H9 (cell line): ENCODE results near the gene FAM98C. TPM values are rescaled to one million over a fixed set of nuclear protein-coding genes. Genes with fewer than 3 reads are reported as not detected.

Experiments used
- DNase-seq: peaks from one replicate; pipeline ENCODE4 v3.0.0-alpha.2; 2017
- H2AFZ ChIP-seq: one replicate; pipeline ENCODE4 v1.6.1; 2013; ENCODE audit warnings: mild to moderate bottlenecking, low read length, control low read depth, moderate library complexity
- H2AK5ac ChIP-seq: 2 replicates; pipeline ENCODE4 v1.6.1; 2013; ENCODE audit warnings: low read length, control low read depth, mixed read lengths; ENCODE audit not compliant: insufficient read length
- H2BK120ac ChIP-seq: one replicate; pipeline ENCODE4 v1.6.1; 2013; ENCODE audit warnings: low read depth, mild to moderate bottlenecking, low read length, control low read depth, inconsistent platforms; ENCODE audit not compliant: poor library complexity, severe bottlenecking
- H2BK12ac ChIP-seq: 2 replicates; pipeline ENCODE4 v1.6.1; 2013; ENCODE audit warnings: low read length, control low read depth, mixed read lengths, low read depth; ENCODE audit not compliant: insufficient read length
- H2BK15ac ChIP-seq: 2 replicates; pipeline ENCODE4 v1.6.1; 2013; ENCODE audit warnings: low read depth, low read length, control low read depth
- H2BK20ac ChIP-seq: one replicate; pipeline ENCODE4 v1.6.1; 2013; ENCODE audit warnings: low read depth, mild to moderate bottlenecking, low read length, control low read depth, inconsistent platforms; ENCODE audit not compliant: poor library complexity, severe bottlenecking
- H2BK5ac ChIP-seq: 2 replicates; pipeline ENCODE4 v1.6.1; 2013; ENCODE audit warnings: low read length, control low read depth, mixed read lengths; ENCODE audit not compliant: insufficient read length
- H3K14ac ChIP-seq: 2 replicates; pipeline ENCODE4 v1.6.1; 2013; ENCODE audit warnings: low read length, control low read depth; ENCODE audit not compliant: insufficient read depth
- H3K18ac ChIP-seq: 2 replicates; pipeline ENCODE4 v1.6.1; 2013; ENCODE audit warnings: low read depth, mild to moderate bottlenecking, mixed read lengths, low read length, control low read depth; ENCODE audit not compliant: insufficient read length
- H3K23ac ChIP-seq: 2 replicates; pipeline ENCODE4 v1.6.1; 2013; ENCODE audit warnings: low read length, control low read depth, mixed read lengths, low read depth; ENCODE audit not compliant: insufficient read length
- H3K23me2 ChIP-seq: 2 replicates; pipeline ENCODE4 v1.6.1; 2013; ENCODE audit warnings: low read depth, mild to moderate bottlenecking, mixed read lengths, low read length, control low read depth; ENCODE audit not compliant: insufficient read length, poor library complexity, severe bottlenecking
- H3K27ac ChIP-seq: 2 replicates; pipeline ENCODE4 v1.5.1; 2013; ENCODE audit warnings: low read length, control low read depth, mixed read lengths, low read depth; ENCODE audit not compliant: insufficient read length
- H3K27me3 ChIP-seq: 2 replicates; pipeline ENCODE4 v1.6.1; 2013; ENCODE audit warnings: low read length, control low read depth, inconsistent platforms; ENCODE audit not compliant: insufficient read depth
- H3K4ac ChIP-seq: 2 replicates; pipeline ENCODE4 v1.6.1; 2013; ENCODE audit warnings: low read depth, mild to moderate bottlenecking, control low read depth, inconsistent platforms, low read length, moderate library complexity
- H3K4me1 ChIP-seq: 2 replicates; pipeline ENCODE4 v1.6.1; 2013; ENCODE audit warnings: low read length, control low read depth, inconsistent platforms; ENCODE audit not compliant: insufficient read depth
- H3K4me2 ChIP-seq: 2 replicates; pipeline ENCODE4 v1.6.1; 2013; ENCODE audit warnings: low read length, control low read depth, mixed read lengths; ENCODE audit not compliant: insufficient read length, insufficient read depth
- H3K56ac ChIP-seq: 2 replicates; pipeline ENCODE4 v1.6.1; 2013; ENCODE audit warnings: low read depth, mild to moderate bottlenecking, mixed read lengths, low read length, control low read depth; ENCODE audit not compliant: insufficient read length
- H3K79me1 ChIP-seq: 2 replicates; pipeline ENCODE4 v1.6.1; 2013; ENCODE audit warnings: low read depth, mild to moderate bottlenecking, moderate library complexity, low read length, control low read depth, inconsistent platforms; ENCODE audit not compliant: insufficient read depth, poor library complexity, severe bottlenecking
- H3K79me2 ChIP-seq: 2 replicates; pipeline ENCODE4 v1.6.1; 2013; ENCODE audit warnings: low read length, control low read depth, inconsistent platforms; ENCODE audit not compliant: insufficient read depth
- H3K9ac ChIP-seq: 2 replicates; pipeline ENCODE4 v1.6.1; 2013; ENCODE audit warnings: low read length, control low read depth, mixed read lengths; ENCODE audit not compliant: insufficient read length; ENCODE audit errors: extremely low read depth
- H3K9me3 ChIP-seq: one replicate; pipeline ENCODE4 v1.6.1; 2013; ENCODE audit warnings: low read depth, low read length, inconsistent platforms; ENCODE audit not compliant: control insufficient read depth
- H3T11ph ChIP-seq: one replicate; pipeline ENCODE4 v1.6.1; 2013; ENCODE audit warnings: mild to moderate bottlenecking, low read length, control low read depth, inconsistent platforms
- H4K20me1 ChIP-seq: one replicate; pipeline ENCODE4 v1.6.1; 2013; ENCODE audit not compliant: control insufficient read depth, insufficient read length, insufficient read depth
- H4K5ac ChIP-seq: 2 replicates; pipeline ENCODE4 v1.6.1; 2013; ENCODE audit warnings: low read depth, mild to moderate bottlenecking, mixed read lengths, low read length, control low read depth; ENCODE audit not compliant: insufficient read length
- H4K8ac ChIP-seq: replicated peaks from 2 replicates; pipeline ENCODE4 v1.6.1; 2013; ENCODE audit warnings: low read length, control low read depth, mixed read lengths, low read depth; ENCODE audit not compliant: insufficient read length
- H4K91ac ChIP-seq: 2 replicates; pipeline ENCODE4 v1.6.1; 2013; ENCODE audit warnings: low read depth, mild to moderate bottlenecking, moderate library complexity, mixed read lengths, low read length, control low read depth; ENCODE audit not compliant: insufficient read length
- H3K27ac Mint-ChIP-seq, 3 experiments: 2 replicates in 2 of 3; 3 replicates in 1 of 3; pipeline ENCODE4 v1.8.0; 2020 to 2021; ENCODE audit warnings: mixed read lengths in 3 of 3, mild to moderate bottlenecking in 1 of 3, moderate library complexity in 1 of 3
- H3K27me3 Mint-ChIP-seq: 2 replicates; pipeline ENCODE4 v1.8.0; 2021; ENCODE audit warnings: low read depth, mild to moderate bottlenecking, moderate library complexity, mixed read lengths
- H3K36me3 Mint-ChIP-seq, 3 experiments: 2 replicates in 2 of 3; 3 replicates in 1 of 3; pipeline ENCODE4 v1.8.0; 2020 to 2021; ENCODE audit warnings: low read depth in 3 of 3, mixed read lengths in 3 of 3; ENCODE audit not compliant: insufficient read depth in 1 of 3
- H3K4me1 Mint-ChIP-seq, 2 experiments: 2 replicates each; pipeline ENCODE4 v1.8.0; 2020; ENCODE audit warnings: mixed read lengths in 2 of 2
- H3K4me3 Mint-ChIP-seq, 2 experiments: 2 replicates in 1 of 2; 3 replicates in 1 of 2; pipeline ENCODE4 v1.8.0; 2020 to 2021; ENCODE audit warnings: mild to moderate bottlenecking in 2 of 2, mixed read lengths in 2 of 2, moderate library complexity in 1 of 2
- H3K9me3 Mint-ChIP-seq, 2 experiments: 2 replicates in 1 of 2; 3 replicates in 1 of 2; pipeline ENCODE4 v1.8.0; 2020; ENCODE audit warnings: mild to moderate bottlenecking in 2 of 2, mixed read lengths in 2 of 2, moderate library complexity in 1 of 2
- CTCF ChIP-seq: fragments of 200-600 bp; sonication (generic); conservative IDR thresholded peaks from 3 replicates; pipeline ENCODE4 v1.8.0; 2021; ENCODE audit warnings: antibody characterized with exemption, mild to moderate bottlenecking
- WGBS: extraction: QIAGEN DNeasy Blood & Tissue Kit; methylation state at CpG from one replicate; pipeline ENCODE4 v1.1.7; 2013; ENCODE audit warnings: missing lambda C conversion rate, low lambda C conversion rate, mixed read lengths; ENCODE audit not compliant: insufficient read length; ENCODE audit errors: extremely low coverage; 5-methylcytosine and 5-hydroxymethylcytosine counted together
- total RNA-seq: library from RNA; stranded (reverse); gene quantifications from 2 replicates; pipeline ENCODE4 v1.2.1, GENCODE V29; 2021

Gene FAM98C
- total RNA-seq, 1 experiment from 2014 or later = 16.4 TPM

DNA sequence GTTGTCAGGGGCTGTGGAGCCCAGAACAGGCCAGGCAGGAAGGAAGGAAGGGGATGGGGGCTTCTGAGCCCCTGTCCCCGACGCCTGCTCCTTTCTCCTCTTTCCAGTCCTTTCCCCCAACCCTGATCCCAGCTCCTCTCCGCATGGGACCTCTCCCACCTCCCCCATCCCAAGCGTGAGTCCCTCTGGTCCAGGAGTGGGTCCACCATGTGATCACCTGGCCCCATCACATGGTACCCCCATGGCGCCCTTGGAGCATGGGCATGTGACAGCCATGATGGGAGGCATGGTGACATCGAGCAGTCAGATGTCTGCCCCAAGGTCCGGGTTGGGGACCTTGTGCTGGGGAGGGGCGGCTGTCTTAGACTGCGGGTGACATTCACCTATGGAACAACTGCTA, 39.8 kb downstream of the FAM98C start:
- Histone ChIP-seq H2BK5ac (no peak overlapping the region), H4K8ac (no peak overlapping the region), H3K56ac (no peak overlapping the region), H2BK20ac (no peak overlapping the region), H2AFZ (no peak overlapping the region), H3K4me2 (no peak overlapping the region), H4K91ac (no peak overlapping the region), H2BK12ac (no peak overlapping the region), H3K23me2 (no peaks in the 10 kb centered on the region), H3T11ph (no peak overlapping the region), H3K4me1 (no peaks in the 10 kb centered on the region), H4K5ac (no peak overlapping the region), H2AK5ac (no peak overlapping the region), H3K14ac (no peak overlapping the region), H3K27me3 (no peaks in the 10 kb centered on the region), H3K23ac (no peak overlapping the region), H3K9me3 (no peaks in the 10 kb centered on the region), H3K18ac (no peak overlapping the region), H3K9ac (no peak overlapping the region), H4K20me1 (no peaks in the 10 kb centered on the region), H3K27ac (no peak overlapping the region), H3K4ac (no peak overlapping the region), H3K79me1 (no peaks in the 10 kb centered on the region), H3K79me2 (no peaks in the 10 kb centered on the region), H2BK120ac (no peak overlapping the region), H2BK15ac (no peak overlapping the region)
- peaks cover 5 to 16% of the 10 kb centered on the region in 2 experiments; a peak in 3 of 4 replicates for H3K4me1 Mint-ChIP-seq
- peaks cover 29 to 37% (median 32%) of the 10 kb centered on the region in 3 experiments for H3K36me3 Mint-ChIP-seq
- WGBS = no CpG with 5 or more reads among the region's 9 CpGs
- no peak for DNase-seq
- H3K4me3 Mint-ChIP-seq = no peak overlapping the region
- H3K27ac Mint-ChIP-seq = no peak overlapping the region
- H3K9me3 Mint-ChIP-seq = no peaks in the 10 kb centered on the region
- TF ChIP-seq CTCF = no peak
- no peaks in the 10 kb centered on the region for H3K27me3 Mint-ChIP-seq
